Left renal cortex interstitium (tissue), 4 donors: ENCODE measurements around the gene PYGB. TPM values are rescaled to one million over a fixed set of nuclear protein-coding genes. Genes with fewer than 3 reads are reported as not detected.

Experiments used
- DNase-seq, 4 donors: peaks; one replicate each; pipeline ENCODE4 v3.0.0-alpha.2; 2013; ENCODE audit warnings: low read depth in 4 of 4, low spot score in 2 of 4, missing footprints in 1 of 4
- polyA plus RNA-seq, 4 donors: library from polyadenylated mRNA; unstranded; fragments of 120-200 nt; gene quantifications; one replicate each; pipeline ENCODE4 v1.2.1, GENCODE V29; 2013; ENCODE audit not compliant: insufficient read length in 4 of 4

Gene PYGB
- polyA plus RNA-seq, 4 donors: 43.3 to 54.2 (median 49.5) TPM

GRCh38 chr20:25246182-25246999, 1.5 kb upstream of the PYGB start:
- no peak for DNase-seq

DNA sequence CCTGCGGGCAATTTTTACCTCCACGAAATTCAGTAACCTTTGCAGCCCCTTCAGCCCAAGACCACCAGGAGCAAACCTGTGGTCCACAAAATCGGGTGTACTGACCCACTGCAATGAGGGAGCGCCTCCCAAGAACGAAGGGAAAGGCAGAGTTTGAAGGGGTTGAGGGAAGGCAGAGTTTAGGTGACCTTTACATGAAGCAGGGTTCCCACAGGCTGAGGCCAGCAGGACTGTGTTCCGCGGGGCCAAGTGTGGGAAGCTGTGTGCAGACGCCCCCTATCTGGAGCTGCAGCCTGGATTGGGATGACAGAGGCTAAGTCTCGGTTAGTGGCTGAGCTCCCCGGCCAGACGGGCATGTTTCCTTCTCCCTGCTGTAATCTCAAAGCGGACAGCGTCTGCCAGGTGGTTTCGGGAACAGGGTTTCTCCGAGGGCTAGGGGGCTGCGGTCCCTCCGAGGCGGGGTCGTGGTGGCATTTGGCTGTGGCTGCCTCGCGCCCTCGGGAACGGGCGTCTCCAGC, 826 bp upstream of the PYGB start:
- DNase-seq: no peak

- DNase-seq: no peak
Observed at GRCh38 chr20:25247518-25247955, 348 bp upstream of the PYGB start.

DNA sequence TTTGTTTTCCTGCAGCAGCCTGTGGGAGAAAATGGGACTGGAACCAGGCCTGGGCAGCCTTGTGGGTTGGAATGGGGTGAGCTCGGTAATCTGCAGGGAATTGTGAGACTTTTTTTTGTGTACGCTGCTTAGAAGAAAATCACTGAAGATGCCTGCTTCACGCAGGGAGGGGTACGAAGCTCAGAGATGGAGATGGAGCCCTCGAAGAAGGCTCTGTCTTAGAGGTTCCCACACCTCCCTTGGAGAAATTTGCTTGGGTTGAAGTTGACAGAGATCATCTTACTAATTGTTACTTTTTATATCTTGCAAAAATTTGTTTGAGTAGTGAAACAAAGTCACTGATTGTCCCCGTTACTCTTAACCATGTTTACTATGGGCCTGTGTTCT, 894 bp downstream of the PYGB start:
- DNase-seq: no peak

- no peak for DNase-seq
Observed at GRCh38 chr20:25249198-25249931, 1.5 kb downstream of the PYGB start.

DNA sequence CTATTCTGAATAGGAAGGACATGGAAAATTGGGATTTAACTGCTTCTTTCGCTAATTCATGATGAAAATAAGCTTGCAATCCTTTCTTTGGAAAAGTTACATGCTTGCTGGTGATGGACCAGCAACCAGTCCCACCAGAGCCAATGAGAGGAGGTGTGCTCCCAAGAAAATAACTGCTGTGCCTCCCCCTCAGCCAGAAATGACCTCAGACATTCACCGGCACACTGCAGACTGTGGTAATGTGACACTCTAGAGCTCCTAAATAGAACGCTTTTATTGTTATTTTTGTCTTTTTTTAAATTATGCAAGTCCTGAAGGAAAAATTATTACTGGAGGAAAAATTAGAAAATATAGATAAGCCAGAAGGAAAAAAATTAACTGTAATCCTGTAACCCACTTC, 2.6 kb downstream of the PYGB start:
- DNase-seq: no peak

DNA sequence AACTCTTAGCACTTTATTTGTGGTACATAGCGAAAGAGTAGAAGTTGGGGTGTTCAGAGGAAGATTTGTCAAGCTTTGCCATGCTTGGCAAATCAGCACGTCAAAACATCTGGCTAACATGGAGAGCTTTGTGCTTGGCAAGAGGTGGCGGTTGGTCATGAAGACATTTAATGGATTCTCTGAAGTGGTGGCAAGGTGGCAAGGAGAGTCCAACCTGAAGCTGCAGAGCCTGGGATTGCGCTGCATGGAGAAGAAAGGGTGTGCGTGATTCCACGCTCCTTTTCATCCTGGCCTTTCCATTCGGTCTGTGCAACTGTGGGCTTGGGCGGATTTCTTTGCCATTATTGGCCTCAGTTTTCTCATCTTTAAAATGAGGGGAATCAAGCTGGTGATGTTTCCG, 3.1 kb downstream of the PYGB start:
- no peak for DNase-seq

DNA sequence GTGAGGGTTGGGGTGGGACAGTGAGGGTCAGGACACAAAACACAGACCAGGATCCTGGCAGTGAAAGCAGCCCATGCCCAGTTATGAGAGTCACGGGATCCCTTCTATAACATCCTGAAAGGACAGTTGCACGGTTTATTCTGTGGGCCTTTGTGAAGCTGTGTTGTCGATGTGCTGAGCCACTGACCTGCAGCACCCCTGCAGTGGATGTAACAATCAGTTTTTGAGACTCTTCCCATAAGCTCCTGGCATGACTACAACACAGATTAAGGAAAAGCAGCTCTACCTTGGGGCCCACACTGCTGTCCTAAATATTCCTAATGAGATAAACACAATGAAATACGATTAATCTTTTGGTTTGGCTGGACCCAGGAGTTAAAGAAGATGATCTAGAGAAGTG, 3.7 kb downstream of the PYGB start:
- no peak for DNase-seq

DNA sequence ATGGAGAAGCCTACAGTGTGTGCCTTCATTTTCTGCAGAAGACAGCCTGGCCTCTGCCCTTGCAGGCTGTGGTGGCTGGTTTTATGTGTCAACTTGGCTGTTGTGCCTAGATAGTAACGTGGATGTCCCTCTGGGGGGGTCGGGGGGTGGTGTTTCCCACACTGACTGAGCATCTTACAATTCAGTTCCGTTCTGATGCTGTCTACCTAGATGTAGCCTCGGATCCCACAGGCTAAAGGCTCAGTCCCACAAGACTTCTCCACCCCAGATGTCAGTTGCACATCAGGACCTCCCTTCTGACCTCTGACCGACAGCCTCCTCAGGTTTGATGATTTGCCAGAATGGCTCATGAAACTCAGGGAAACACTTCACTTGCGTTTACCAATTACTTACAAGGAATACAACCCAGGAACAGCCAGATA, 4.4 kb downstream of the PYGB start:
- DNase-seq: no peak

- DNase-seq: no peak
Observed at GRCh38 chr20:25252686-25253421, 5.0 kb downstream of the PYGB start.

- DNase-seq: no peak
Observed at GRCh38 chr20:25253606-25254275, 5.9 kb downstream of the PYGB start.

GRCh38 chr20:25254571-25254970, 6.7 kb downstream of the PYGB start:
- DNase-seq: no peak

DNA sequence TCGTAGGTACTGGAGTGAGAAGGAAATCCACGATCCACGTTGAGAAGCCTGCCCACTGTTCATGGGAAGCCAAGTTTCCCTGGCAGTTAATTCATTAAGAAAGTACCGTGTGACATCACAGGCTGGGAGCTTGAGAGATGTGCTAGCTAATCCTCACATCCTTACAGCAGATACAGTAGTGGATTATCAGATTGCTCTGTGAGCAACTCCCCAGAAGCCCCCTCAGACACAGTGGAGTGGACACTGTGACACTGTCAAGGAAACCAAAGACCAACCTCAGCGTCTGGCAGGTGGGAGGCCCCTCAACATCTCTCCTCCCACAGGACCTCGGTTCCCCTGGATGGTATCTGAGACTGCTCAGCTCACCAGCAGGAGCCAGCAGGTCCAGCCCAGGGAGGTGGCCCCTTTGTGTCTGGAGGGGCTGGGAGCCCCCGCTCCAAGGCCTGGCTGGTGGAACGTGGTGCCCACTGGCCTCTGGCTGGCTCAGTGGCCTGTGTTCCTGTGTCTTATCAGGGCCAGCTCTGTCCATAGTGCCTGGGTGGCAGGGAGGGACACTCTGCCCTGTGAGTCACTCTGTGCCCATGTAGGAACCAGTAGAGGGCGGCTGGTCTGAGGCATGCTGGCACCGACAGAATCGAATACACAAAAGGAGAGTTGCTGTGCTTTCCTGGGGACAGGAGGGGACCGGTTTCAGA, 7.2 kb downstream of the PYGB start:
- no peak for DNase-seq

- no peak for DNase-seq
Observed at GRCh38 chr20:25256226-25256859, 8.5 kb downstream of the PYGB start.

DNA sequence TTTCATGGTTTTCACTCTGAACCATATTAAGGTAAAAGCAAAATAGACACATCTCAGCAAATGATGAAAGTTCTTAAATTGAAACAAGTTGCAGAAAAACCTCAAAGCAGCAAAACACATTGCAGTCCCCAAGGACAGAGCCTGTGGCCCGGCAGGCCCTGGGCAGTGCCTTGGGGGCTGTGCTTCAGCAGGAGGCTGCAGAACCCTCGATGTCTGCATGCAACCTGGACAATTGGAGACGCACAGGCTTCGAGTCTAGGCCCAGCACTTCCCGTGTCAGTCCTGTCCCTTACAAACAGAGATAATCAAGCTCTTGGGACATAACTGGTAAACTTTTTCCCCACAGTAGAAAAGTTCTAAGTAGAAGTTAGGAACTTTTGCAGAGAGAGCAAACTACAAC, 9.2 kb downstream of the PYGB start:
- DNase-seq: no peak

GRCh38 chr20:25257756-25258475, 10.0 kb downstream of the PYGB start:
- DNase-seq: no peak

DNA sequence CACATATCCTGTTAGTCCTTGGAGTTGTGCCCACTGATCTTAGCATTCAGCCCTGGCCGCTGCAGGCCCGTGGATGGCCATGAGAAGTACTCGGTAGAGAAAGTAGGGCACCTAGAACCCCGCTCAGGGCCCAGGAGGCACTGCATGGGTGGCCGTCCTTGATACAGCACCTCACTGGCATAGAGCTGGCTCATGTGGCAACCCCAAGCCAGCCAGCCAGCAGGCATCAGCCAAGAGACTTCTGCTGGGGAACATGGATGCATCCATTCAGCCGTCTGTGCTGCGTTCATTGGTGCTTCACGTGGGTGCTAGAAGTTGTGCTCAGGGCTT, 10.6 kb downstream of the PYGB start:
- no peak for DNase-seq

DNA sequence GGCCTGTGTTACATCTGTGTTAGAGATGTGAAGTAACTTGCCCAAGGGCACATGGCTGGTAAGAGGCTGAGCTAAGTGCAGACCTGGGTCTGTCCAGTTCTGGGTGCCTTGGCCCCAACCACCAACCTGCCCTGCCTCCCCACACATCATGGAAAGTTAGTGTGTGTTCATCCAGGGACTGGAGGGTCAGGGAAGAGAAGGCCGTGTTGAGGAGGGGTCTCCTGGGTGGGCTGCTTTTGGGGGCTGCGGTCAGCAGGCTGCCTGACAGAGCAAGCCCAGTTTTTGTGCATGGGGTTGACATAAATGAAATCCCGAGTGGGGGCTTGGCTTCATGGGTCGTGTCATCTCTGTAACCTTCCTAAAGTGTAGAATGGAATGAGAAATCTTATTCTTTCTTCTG, 10.9 kb downstream of the PYGB start:
- no peak for DNase-seq

DNA sequence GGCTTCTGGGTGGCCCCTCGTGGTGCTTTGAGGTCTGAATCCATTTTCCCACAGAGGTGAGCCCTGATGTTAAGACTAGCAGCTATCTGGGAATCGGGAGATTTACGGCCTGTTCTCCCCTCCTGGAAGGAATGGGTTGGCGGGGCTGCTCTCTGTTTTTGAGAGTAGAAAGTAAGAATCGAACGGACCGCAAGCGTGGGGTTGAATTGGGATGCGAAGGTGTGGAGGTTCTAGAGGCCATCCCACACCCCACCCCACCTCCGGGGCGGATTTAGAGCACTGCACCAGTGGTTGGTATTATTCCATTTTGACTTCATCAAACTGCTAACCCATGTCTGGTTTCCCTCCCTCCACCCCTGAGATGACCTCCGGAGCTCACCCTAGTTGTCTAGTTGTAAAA, 11.5 kb downstream of the PYGB start:
- no peak for DNase-seq
